ENCODE measurements around the gene NXT1. TPM values are rescaled to one million over a fixed set of nuclear protein-coding genes. Genes with fewer than 3 reads are reported as not detected.

Gene NXT1
- polyA plus RNA-seq, 1 of the 3 experiments (the other 2 are of a cell fraction) = 28.2 TPM

DNA sequence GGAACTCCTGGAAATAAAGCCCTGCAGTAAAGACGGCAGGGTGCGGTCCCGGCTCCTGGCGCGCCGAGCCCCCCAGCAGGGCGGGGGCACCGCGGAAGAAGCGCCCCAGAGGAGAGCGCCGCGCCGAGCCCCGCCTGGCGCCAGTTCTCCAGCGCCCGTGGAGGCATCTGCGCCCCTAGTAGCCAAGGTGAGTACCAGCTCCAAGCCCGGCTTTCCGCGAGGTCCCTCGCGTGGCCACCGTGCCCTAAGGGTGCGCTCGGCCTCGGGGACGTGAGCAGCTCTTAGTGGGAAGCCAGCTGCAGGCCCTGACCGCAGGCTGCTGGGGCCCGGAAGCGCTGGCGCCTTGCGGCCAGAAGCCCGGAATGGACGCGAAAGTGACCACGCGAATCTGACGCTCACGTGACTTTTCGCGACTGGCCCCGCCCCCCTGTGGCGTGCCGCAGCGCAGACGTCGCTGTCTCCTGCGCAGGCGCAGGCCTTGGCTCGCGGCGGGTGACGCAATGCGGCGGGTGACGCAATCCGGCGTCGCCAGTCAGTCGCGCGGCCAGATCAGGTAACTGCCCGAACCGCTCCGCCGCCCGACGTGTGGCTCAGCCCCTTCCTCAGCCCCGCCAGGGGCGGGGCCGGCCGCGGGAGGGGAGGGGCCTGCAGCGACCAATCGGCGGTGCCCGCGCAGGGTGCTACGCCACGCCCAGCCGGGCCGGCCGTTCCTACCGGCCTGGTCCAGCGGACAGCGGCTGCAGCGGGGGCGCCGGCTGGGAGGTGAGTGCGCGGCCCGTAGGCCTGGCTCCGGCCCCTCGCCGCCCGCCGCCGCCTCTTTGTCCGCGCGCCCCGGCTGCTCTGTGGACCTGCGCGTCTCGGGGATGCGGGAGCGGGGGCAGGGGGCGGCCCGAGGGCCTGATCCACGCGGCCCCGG, 11.1 kb downstream of the NXT1 start, which contains the start of gene GZF1:
GZF1 (plus strand) TSS at position 707 of the 916 bp plus-strand sequence. CDS start 2,202 bp downstream, outside the sequence.
- Histone ChIP-seq H3F3A (replicated peaks; ENCODE audit: insufficient read depth) (peaks cover 17% of the 10 kb centered on the region), H3K9ac (peak within 1 kb of the TSS; percentile 91), H3K4me2 (peak within 1 kb of the TSS; percentile 96), H3K27me3 (ENCODE audit: insufficient read depth) (no peaks in the 10 kb centered on the region), H3K36me3 (replicated peaks in 1 of 2; ENCODE audit: control insufficient read depth in 1 of 2, insufficient read depth in 2 of 2, low read length in 1 of 2) (peaks cover 19 to 24% of the 10 kb centered on the region in 2 experiments), H2AFZ (ENCODE audit: low read depth) (peak within 1 kb of the TSS; percentile 60), H4K20me1 (ENCODE audit: insufficient read depth) (peaks cover 37% of the 10 kb centered on the region), H3K79me2 (ENCODE audit: insufficient read depth) (peaks cover 44% of the 10 kb centered on the region), H3K27ac (ENCODE audit: low read depth in 2 of 2, low read length in 1 of 2) (peak within 1 kb of the TSS; percentile 95 to 96), H3K9me3 (no peaks in the 10 kb centered on the region), H3K9me2 (no peaks in the 10 kb centered on the region), H3K4me3 (ENCODE audit: low read depth in 2 of 2, low read length in 1 of 2) (peak within 1 kb of the TSS; percentile 81 to 87), H3K4me1 (ENCODE audit: control insufficient read depth in 1 of 2, insufficient read depth in 2 of 2, low read depth in 1 of 2, low read length in 1 of 2) (peaks cover 12 to 25% of the 10 kb centered on the region in 2 experiments; a peak in 3 of 4 replicates)
- WGBS (ENCODE audit: low lambda C conversion rate) = 0% methylated on average over 14 of the region's 114 CpGs
- ChIA-PET POLR2A (interaction anchor here (3.2 kb wide), 1 partner anchor 11 kb away, joined by 11 read pairs; the partner anchor contains the start of gene NXT1), CTCF (interaction anchor here (0.8 to 1.3 kb wide), 5 partner anchors 12 to 80 kb away, joined by 3 to 4 read pairs (median 3); no protein-coding TSS in a partner anchor)
- DNase-seq = peak; percentile 98
- TF ChIP-seq POLR2AphosphoS5 (IDR thresholded peaks at IDR 0.05; ENCODE audit: low read depth, low read length) (peak; percentile 96), NRF1 (IDR thresholded peaks at IDR 0.05; ENCODE audit: low read depth, low read length) (peak; percentile 97), EP300 (IDR thresholded peaks at IDR 0.05; ENCODE audit: borderline replicate concordance in 1 of 2, low read depth in 1 of 2, low read length in 1 of 2) (peak in 1 of 2 experiments; percentile 4; a peak in 1 of 4 replicates), RXRA (IDR thresholded peaks at IDR 0.05; ENCODE audit: borderline replicate concordance, low read depth) (no peak), ELF1 (IDR thresholded peaks at IDR 0.05) (peak; percentile 91), GABPA (IDR thresholded peaks at IDR 0.05; ENCODE audit: low read depth) (peak; percentile 66), FOXM1 (IDR thresholded peaks at IDR 0.05; ENCODE audit: low read depth) (no peak), MXI1 (IDR thresholded peaks at IDR 0.05; ENCODE audit: low read depth, low read length) (peak; percentile 91), RFX5 (IDR thresholded peaks at IDR 0.05; ENCODE audit: low read length) (peak; percentile 34), TEAD4 (IDR thresholded peaks at IDR 0.05; ENCODE audit: borderline replicate concordance, insufficient read depth) (0 out of 2 replicates have a peak, but pooled peaks have one; percentile 13), CHD2 (IDR thresholded peaks at IDR 0.05; ENCODE audit: low read length, partially characterized antibody) (peak; percentile 79), NFIC (IDR thresholded peaks at IDR 0.05; ENCODE audit: borderline replicate concordance) (0 out of 2 replicates have a peak, but pooled peaks have one; percentile 23), TAF1 (IDR thresholded peaks at IDR 0.05; ENCODE audit: borderline replicate concordance, low read depth, low read length) (peak; percentile 81; the same call in 1 of the 2 replicates), YY1 (IDR thresholded peaks at IDR 0.05; ENCODE audit: low read depth) (peak; percentile 62), SIN3A (IDR thresholded peaks at IDR 0.05; ENCODE audit: borderline replicate concordance, low read depth, low read length) (no peak; the same call in 1 of the 2 replicates)
- TF ChIP-seq, protein P1, sequence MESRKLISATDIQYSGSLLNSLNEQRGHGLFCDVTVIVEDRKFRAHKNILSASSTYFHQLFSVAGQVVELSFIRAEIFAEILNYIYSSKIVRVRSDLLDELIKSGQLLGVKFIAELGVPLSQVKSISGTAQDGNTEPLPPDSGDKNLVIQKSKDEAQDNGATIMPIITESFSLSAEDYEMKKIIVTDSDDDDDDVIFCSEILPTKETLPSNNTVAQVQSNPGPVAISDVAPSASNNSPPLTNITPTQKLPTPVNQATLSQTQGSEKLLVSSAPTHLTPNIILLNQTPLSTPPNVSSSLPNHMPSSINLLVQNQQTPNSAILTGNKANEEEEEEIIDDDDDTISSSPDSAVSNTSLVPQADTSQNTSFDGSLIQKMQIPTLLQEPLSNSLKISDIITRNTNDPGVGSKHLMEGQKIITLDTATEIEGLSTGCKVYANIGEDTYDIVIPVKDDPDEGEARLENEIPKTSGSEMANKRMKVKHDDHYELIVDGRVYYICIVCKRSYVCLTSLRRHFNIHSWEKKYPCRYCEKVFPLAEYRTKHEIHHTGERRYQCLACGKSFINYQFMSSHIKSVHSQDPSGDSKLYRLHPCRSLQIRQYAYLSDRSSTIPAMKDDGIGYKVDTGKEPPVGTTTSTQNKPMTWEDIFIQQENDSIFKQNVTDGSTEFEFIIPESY (IDR thresholded peaks at IDR 0.05; ENCODE audit: borderline replicate concordance, low read depth) = no peak
- TF ChIP-seq, protein P2, sequence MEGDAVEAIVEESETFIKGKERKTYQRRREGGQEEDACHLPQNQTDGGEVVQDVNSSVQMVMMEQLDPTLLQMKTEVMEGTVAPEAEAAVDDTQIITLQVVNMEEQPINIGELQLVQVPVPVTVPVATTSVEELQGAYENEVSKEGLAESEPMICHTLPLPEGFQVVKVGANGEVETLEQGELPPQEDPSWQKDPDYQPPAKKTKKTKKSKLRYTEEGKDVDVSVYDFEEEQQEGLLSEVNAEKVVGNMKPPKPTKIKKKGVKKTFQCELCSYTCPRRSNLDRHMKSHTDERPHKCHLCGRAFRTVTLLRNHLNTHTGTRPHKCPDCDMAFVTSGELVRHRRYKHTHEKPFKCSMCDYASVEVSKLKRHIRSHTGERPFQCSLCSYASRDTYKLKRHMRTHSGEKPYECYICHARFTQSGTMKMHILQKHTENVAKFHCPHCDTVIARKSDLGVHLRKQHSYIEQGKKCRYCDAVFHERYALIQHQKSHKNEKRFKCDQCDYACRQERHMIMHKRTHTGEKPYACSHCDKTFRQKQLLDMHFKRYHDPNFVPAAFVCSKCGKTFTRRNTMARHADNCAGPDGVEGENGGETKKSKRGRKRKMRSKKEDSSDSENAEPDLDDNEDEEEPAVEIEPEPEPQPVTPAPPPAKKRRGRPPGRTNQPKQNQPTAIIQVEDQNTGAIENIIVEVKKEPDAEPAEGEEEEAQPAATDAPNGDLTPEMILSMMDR (IDR thresholded peaks at IDR 0.05) = no peak
- TF ChIP-seq, protein P3, sequence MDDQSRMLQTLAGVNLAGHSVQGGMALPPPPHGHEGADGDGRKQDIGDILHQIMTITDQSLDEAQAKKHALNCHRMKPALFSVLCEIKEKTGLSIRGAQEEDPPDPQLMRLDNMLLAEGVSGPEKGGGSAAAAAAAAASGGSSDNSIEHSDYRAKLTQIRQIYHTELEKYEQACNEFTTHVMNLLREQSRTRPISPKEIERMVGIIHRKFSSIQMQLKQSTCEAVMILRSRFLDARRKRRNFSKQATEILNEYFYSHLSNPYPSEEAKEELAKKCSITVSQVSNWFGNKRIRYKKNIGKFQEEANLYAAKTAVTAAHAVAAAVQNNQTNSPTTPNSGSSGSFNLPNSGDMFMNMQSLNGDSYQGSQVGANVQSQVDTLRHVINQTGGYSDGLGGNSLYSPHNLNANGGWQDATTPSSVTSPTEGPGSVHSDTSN (IDR thresholded peaks at IDR 0.05) = no peak; the same call in 1 of the 2 replicates
- TF ChIP-seq, protein P4, sequence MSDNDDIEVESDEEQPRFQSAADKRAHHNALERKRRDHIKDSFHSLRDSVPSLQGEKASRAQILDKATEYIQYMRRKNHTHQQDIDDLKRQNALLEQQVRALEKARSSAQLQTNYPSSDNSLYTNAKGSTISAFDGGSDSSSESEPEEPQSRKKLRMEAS (IDR thresholded peaks at IDR 0.05; ENCODE audit: low read depth) = peak; percentile 87; the same call in 1 of the 2 replicates
- TF ChIP-seq, protein P5, sequence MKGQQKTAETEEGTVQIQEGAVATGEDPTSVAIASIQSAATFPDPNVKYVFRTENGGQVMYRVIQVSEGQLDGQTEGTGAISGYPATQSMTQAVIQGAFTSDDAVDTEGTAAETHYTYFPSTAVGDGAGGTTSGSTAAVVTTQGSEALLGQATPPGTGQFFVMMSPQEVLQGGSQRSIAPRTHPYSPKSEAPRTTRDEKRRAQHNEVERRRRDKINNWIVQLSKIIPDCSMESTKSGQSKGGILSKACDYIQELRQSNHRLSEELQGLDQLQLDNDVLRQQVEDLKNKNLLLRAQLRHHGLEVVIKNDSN (IDR thresholded peaks at IDR 0.05; ENCODE audit: borderline replicate concordance, low read depth) = peak; percentile 97
- TF ChIP-seq, protein P6, sequence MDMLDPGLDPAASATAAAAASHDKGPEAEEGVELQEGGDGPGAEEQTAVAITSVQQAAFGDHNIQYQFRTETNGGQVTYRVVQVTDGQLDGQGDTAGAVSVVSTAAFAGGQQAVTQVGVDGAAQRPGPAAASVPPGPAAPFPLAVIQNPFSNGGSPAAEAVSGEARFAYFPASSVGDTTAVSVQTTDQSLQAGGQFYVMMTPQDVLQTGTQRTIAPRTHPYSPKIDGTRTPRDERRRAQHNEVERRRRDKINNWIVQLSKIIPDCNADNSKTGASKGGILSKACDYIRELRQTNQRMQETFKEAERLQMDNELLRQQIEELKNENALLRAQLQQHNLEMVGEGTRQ (IDR thresholded peaks at IDR 0.05; ENCODE audit: borderline replicate concordance, low read depth, low read length) = peak; percentile 91

Data from SK-N-SH (cell line).